ENCODE measurements around the gene AGPAT4.

DNA sequence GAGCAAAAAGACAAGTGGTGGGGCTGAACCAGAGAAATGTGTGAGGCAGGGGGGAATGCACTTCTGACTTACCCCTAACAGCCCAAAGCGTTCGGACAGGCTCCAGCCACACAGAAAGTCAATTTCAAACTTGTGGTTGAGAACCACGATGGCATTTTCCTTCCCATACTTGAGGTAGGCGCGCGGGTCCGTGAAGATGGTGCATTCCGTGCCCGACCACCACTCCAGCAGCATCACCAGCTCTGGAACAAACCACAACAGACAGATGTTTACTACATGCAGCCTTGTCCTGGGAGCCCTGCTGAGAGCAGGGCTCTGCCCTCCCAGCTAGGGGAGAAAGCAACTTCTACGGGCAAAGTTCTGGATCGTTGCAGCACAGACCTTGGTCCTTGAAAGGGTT, 107.7 kb downstream of the AGPAT4 start:
- TF ChIP-seq, protein P1, sequence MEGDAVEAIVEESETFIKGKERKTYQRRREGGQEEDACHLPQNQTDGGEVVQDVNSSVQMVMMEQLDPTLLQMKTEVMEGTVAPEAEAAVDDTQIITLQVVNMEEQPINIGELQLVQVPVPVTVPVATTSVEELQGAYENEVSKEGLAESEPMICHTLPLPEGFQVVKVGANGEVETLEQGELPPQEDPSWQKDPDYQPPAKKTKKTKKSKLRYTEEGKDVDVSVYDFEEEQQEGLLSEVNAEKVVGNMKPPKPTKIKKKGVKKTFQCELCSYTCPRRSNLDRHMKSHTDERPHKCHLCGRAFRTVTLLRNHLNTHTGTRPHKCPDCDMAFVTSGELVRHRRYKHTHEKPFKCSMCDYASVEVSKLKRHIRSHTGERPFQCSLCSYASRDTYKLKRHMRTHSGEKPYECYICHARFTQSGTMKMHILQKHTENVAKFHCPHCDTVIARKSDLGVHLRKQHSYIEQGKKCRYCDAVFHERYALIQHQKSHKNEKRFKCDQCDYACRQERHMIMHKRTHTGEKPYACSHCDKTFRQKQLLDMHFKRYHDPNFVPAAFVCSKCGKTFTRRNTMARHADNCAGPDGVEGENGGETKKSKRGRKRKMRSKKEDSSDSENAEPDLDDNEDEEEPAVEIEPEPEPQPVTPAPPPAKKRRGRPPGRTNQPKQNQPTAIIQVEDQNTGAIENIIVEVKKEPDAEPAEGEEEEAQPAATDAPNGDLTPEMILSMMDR (IDR thresholded peaks at IDR 0.05; ENCODE audit: poor library complexity), result no peak
- TF ChIP-seq EZH2phosphoT487 (IDR thresholded peaks at IDR 0.05; ENCODE audit: low read depth, severe bottlenecking, unreplicated experiment), result no peak

All from hepatocyte (in vitro differentiated cells).